22Rv1 (cell line): Measurements from ENCODE around the gene CRAMP1.

Experiments used
- H3K27ac ChIP-seq: fragments of 450-650 bp; 2 replicates; pipeline ENCODE4 v1.5.1; 2017
- CTCF ChIP-seq: fragments of 450-650 bp; IDR thresholded peaks from 2 replicates; pipeline ENCODE4 v1.5.1; 2017; ENCODE audit warnings: mild to moderate bottlenecking
- ZFX ChIP-seq: fragments of 450-650 bp; IDR thresholded peaks from 2 replicates; pipeline ENCODE4 v1.6.1; 2017; ENCODE audit warnings: antibody characterized with exemption, borderline replicate concordance

Gene CRAMP1

DNA sequence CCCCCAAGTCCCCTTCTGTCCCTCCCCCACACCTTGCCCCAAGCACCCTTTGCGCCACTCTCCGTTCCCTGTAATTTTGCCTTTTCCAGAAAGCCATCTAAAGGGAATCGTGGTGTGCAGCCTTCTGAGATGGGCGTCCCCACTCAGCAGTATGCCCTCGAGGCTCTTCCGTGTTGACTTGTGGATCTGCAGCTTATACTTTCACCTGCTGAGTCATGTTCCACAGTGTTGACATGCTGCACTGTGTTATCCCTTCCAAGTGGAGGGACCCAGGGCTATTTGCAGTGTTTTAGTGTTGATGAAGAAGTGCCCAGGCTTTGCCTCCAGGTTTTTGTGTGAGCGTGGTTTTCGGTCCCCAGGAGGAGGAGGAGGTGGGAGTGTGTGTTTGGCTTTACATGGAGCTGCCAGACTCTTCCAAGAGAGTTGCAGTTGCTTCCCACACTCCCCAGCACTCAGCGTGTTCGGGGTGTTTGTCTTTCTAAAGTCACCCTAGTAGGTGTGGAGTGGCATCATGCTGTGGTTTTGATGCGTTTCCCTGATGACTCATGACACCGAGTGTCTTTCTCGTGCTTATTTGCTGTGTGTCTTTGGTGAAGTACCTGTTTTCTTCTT lies 33.9 kb downstream of the CRAMP1 start:
- H3K27ac ChIP-seq: peak overlapping the region; percentile 79
- TF ChIP-seq CTCF: no peak
- no peak for TF ChIP-seq ZFX

DNA sequence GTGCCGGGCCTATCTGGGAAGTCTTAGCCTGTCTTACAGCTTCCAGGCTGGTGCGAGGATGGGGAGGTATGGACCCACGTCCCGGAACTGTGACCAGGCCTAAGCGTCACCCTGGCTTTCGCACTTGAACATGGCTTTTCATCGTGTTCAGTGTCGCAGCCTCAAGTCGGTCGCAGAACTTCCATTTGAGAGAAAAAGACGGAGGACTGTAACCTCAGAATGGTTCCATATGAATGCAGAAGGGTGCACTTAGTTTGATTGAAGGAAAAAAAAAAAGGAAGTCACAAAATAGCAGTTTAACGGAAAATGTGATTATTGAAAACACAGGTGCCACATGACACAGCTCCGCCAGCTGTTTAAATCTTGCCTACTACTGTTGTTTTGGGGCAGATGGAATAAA lies 35.7 kb downstream of the CRAMP1 start:
- no peak for TF ChIP-seq CTCF
- TF ChIP-seq ZFX: no peak
- no peak overlapping the region for H3K27ac ChIP-seq

GRCh38 chr16:1650131-1650530 lies 38.0 kb downstream of the CRAMP1 start:
- no peak for TF ChIP-seq CTCF
- no peak for TF ChIP-seq ZFX
- no peak overlapping the region for H3K27ac ChIP-seq

GRCh38 chr16:1651094-1651973 lies 39.2 kb downstream of the CRAMP1 start:
- 0 out of 2 replicates have a peak overlapping the region, but pooled peaks have one; percentile 5 for H3K27ac ChIP-seq
- TF ChIP-seq CTCF: no peak
- TF ChIP-seq ZFX: no peak

- H3K27ac ChIP-seq: no peak overlapping the region
- TF ChIP-seq ZFX (no peak), CTCF (no peak)
Observed at GRCh38 chr16:1651974-1652312, 39.8 kb downstream of the CRAMP1 start.

DNA sequence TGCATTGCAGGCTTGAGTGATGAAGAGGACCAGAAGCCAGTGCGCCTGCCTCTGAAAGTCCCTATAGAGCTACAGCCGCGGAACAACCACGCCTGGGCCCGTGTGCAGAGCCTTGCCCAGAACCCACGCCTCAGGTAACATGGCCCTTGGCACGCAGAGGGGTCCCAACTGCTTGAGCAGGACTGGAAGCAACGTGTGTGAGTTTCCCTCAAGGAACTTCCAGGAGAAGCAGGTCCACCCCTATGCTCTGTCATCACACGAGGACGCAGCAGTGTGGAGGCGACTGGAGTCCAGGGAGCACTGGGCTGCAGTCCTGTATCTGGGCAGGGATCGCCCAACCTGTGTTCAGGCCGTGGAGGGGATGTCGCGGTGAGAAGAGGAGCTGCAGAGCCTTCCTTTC lies 40.9 kb downstream of the CRAMP1 start:
- TF ChIP-seq CTCF: no peak
- TF ChIP-seq ZFX: no peak
- no peak overlapping the region for H3K27ac ChIP-seq
